GM21390 (cell line): ENCODE data around the gene SEMA3G.
A peak's percentile ranks its signal among the peaks of the same experiment; 100 is the strongest.

Experiments used
- ATAC-seq: cut with Tn5 transposase; IDR thresholded peaks from one replicate; pipeline ENCODE4 v1.9.1; 2021; ENCODE audit not compliant: unreplicated experiment

The SEMA3G gene

GRCh38 chr3:52479877-52480575, 35.1 kb upstream of the SEMA3G start:
- no peak for ATAC-seq

- ATAC-seq: no peak
Observed at GRCh38 chr3:52479037-52479876, 34.4 kb upstream of the SEMA3G start.

- ATAC-seq: no peak
Observed at GRCh38 chr3:52477796-52478095, 32.8 kb upstream of the SEMA3G start.

- no peak for ATAC-seq
Observed at GRCh38 chr3:52477076-52477795, 32.3 kb upstream of the SEMA3G start.

- no peak for ATAC-seq
Observed at GRCh38 chr3:52473026-52473425, 28.1 kb upstream of the SEMA3G start.

GRCh38 chr3:52472239-52473000, 27.5 kb upstream of the SEMA3G start:
- no peak for ATAC-seq

GRCh38 chr3:52471371-52472238, 26.7 kb upstream of the SEMA3G start:
- no peak for ATAC-seq

- no peak for ATAC-seq
Observed at GRCh38 chr3:52470920-52471319, 26.0 kb upstream of the SEMA3G start.

GRCh38 chr3:52469001-52469400, 24.1 kb upstream of the SEMA3G start:
- no peak for ATAC-seq

GRCh38 chr3:52468336-52468735, 23.4 kb upstream of the SEMA3G start:
- no peak for ATAC-seq

GRCh38 chr3:52463416-52463815, 18.5 kb upstream of the SEMA3G start:
- no peak for ATAC-seq

- no peak for ATAC-seq
Observed at GRCh38 chr3:52461874-52462273, 17.0 kb upstream of the SEMA3G start.

GRCh38 chr3:52458770-52459545, 14.1 kb upstream of the SEMA3G start:
- no peak for ATAC-seq

GRCh38 chr3:52458031-52458760, 13.3 kb upstream of the SEMA3G start:
- no peak for ATAC-seq

- no peak for ATAC-seq
Observed at GRCh38 chr3:52456800-52457183, 11.9 kb upstream of the SEMA3G start.

- no peak for ATAC-seq
Observed at GRCh38 chr3:52456169-52456799, 11.4 kb upstream of the SEMA3G start.

- ATAC-seq: peak; percentile 75
Observed at GRCh38 chr3:52455283-52456168, 10.6 kb upstream of the SEMA3G start, which contains the start of gene NISCH. Gene NISCH (plus strand): TSS chr3:52455604. CDS start chr3:52455642, 38 bp downstream.
